Subcutaneous adipose tissue (tissue), 4 donors: ENCODE results near the gene TFE3. TPM values are rescaled to one million over a fixed set of nuclear protein-coding genes. Genes with fewer than 3 reads are reported as not detected.

Source experiments
- total RNA-seq, 4 donors: library from RNA; depleted of rRNA; stranded (reverse); fragments of >200 nt; gene quantifications; one replicate each; pipeline ENCODE4 v1.1.0, GENCODE V29; 2016
- TF ChIP-seq, protein P1 (sequence below): fragments of 450-650 bp; IDR thresholded peaks from one replicate; pipeline ENCODE4 v1.5.1; 2016; ENCODE audit warnings: low read depth, mild to moderate bottlenecking, control low read depth, antibody characterized with exemption, moderate library complexity

The TFE3 gene
- total RNA-seq, 4 donors from 2014 or later: 50.9 to 148 (median 72.8) TPM

DNA sequence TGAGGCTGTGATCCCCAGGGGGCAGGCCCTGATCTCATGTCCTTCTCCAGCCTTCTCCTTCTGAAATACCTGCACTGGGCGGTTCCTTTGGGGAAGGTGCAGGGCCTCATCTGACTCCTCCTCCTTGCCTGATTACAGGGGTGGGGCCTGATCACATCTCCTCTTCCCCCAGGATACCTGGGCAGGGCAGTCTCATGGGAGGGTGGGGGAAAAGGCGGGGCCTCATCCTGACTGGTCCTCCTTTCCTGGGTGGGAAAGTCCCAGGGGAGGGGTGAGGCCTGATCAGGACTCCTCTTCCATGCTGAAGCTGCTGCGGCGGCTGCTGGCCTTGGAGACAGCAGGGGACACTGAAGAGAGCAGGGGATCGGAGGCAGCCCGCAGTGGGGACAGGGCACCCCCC is 13.3 kb downstream of the TFE3 start:
- TF ChIP-seq, protein P1, sequence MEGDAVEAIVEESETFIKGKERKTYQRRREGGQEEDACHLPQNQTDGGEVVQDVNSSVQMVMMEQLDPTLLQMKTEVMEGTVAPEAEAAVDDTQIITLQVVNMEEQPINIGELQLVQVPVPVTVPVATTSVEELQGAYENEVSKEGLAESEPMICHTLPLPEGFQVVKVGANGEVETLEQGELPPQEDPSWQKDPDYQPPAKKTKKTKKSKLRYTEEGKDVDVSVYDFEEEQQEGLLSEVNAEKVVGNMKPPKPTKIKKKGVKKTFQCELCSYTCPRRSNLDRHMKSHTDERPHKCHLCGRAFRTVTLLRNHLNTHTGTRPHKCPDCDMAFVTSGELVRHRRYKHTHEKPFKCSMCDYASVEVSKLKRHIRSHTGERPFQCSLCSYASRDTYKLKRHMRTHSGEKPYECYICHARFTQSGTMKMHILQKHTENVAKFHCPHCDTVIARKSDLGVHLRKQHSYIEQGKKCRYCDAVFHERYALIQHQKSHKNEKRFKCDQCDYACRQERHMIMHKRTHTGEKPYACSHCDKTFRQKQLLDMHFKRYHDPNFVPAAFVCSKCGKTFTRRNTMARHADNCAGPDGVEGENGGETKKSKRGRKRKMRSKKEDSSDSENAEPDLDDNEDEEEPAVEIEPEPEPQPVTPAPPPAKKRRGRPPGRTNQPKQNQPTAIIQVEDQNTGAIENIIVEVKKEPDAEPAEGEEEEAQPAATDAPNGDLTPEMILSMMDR: no peak

DNA sequence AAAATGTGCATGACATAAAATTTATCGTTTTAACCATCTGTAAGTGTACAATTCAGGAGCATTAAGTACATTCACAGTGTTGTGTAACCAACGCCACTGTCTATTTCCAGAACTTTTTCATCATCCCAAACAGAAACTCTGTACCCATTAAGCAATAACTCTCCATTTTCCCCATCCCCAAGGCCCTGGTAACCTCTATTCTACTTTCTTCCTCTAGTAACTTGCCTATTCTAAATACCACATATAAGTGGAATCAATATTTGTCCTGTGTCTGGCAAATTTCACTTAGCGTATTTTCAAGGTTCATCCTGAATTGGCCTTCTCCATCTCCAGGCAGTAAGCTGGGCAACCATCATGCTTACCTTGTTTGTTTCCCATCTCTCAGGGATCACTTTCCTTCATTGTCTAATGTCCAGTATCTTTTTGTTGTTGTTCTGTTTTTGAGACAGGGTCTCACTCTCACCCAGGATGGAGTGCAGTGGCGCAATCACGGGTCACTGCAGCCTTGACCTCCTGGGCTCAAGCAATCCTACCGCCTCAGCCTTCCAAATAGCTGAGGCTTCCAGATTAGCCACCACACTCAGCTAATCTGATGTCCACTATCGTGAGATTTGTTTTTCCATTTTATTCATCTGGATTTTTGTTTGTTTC is 23.4 kb downstream of the TFE3 start:
- TF ChIP-seq, protein P1: no peak

DNA sequence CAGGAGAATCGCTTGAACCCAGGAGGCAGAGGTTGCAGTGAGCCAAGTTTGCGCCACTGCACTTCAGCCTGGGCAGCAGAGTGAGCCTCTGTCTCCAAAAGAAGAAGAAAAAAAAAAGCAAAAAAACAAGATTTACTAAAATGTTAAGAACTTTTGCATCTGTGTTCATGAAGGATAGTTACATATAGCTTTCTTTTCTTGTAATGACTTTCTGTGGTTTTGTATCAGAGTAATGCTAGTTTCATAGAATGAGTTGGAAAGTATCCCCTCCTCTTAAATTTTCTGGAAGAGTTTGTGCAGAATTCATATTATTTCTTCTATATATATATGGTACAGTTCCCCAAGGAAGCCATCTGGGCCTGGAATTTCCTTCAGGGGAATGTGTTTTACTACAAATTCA is 24.1 kb downstream of the TFE3 start:
- TF ChIP-seq, protein P1: no peak

DNA sequence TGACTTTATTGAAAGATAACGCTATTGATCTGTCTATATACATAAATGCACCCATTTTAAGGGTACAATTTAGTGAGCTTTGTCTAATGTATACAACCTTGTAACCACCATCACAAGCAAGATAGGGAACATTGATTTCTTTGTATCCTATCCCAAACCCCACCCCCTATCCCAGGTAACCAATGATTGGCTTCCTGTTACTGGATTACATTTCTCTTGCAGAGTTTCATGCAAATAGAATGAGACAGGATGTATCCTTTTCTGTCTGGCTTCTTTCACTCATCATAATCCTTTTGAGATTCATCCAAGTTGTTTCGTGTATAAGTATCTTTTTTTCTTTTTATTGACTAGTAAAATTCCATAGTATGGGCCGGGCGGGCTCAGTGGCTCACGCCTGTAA is 39.5 kb downstream of the TFE3 start:
- TF ChIP-seq, protein P1: no peak

DNA sequence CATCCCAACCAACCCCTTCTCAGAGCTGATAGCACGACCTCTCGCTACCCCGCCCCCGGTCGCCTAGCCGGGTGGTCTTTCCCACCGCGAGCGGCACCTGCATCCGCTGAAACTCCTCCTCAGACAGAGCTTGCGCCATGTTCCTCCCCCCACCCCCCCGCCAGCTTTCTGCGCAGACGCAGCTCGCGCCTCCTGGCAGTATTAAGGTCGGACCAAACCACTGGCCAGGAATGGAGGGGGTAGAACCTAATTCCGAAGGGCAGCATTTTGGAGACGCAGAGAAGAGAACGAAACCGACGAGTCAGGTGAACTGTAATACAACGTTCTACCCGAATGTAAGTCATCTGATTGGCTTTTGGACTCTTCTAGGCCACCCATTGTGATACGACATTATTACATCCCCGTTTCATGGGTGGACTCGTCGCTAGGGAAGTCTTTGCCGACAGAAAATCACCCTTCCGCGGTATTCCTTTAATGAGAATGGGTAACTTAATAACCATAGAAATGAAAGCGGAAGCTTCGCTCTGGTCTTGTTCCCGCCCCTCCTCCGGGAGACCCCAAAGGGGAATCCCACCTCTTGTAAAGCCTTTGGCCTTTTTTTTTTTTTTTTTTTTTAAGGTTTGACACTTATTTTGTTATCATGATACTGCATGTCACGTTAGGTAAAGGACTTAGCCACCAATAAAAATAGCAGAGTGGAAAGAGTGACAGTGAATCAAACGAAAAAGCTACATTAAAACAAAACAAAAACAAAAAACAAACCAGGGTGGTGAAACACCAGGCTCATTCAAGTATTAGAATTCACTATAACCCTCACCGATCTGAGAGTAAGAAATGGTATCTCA is 40.8 kb downstream of the TFE3 start, which contains the start of gene GRIPAP1:
Gene GRIPAP1 (minus strand): TSS at position 174 of the 845 bp plus-strand sequence. CDS start 35 bp downstream, at position 139.
- TF ChIP-seq, protein P1: no peak

DNA sequence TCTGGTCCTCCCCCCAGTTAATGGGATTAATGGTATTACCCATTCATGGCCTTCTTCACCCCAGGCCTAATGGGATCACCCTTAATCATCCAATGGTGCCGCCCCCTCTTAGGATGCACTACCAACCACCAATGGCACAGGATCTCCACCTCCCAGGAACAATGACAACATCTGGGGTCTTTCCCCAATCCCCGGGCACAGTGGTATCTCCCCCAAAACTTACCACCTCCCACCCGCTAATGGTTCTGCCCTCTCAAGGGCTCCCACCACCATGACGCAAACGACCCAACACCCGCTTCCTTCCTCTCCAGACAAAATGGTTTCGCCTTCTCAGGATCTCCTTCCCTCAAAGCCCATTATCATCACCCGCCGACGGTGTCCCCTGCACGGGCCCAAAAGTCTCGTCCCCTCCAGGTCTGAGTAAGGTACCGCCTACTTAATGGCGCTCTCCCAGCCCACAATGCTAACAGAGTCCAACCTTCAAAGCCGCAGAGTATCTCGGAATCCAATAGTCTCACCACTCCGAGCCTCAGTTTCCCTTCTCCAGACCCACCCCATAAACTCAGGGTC is 41.6 kb downstream of the TFE3 start:
- TF ChIP-seq, protein P1: no peak

DNA sequence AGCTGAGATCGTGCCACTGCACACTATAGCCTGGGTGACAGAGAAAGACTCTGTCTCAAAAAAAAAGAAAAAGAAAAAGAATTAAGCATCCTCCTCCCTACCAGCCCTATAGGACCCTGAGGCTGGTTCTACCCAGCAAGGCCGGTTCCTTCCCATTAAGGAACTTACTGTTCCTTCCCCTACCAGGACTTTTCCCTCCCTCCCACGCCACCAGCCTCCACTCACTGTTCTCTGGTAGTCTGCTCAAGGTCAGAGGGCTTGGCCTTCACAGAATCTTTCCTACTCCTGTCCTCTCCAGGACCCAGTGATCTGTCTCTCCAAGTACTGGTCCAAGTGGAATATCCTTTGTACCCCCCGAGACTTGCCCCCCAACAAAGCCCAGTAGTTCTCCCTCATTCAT is 42.5 kb downstream of the TFE3 start:
- TF ChIP-seq, protein P1: no peak
